ENCODE data around the gene USP36. TPM values are rescaled to one million over a fixed set of nuclear protein-coding genes. Genes with fewer than 3 reads are reported as not detected.

USP36 gene
- total RNA-seq, 1 experiment from 2014 or later = 79.5 TPM

- BruUV-seq (replicated peaks) = no TSS peak
- H3K4me3 Mint-ChIP-seq (ENCODE audit: low read depth, unreplicated experiment) = peak overlapping the region; percentile 89
- TF ChIP-seq CTCF (IDR thresholded peaks at IDR 0.05; ENCODE audit: unreplicated experiment) = no peak
- no peak for DNase-seq
- CTCF ChIA-PET = no interaction called here
- peak overlapping the region; percentile 91 for H3K27ac Mint-ChIP-seq (ENCODE audit: unreplicated experiment)
- H3K4me1 Mint-ChIP-seq (ENCODE audit: low read depth, unreplicated experiment) = peaks cover 31% of the 10 kb centered on the region
- H3K36me3 Mint-ChIP-seq (ENCODE audit: insufficient read depth, unreplicated experiment) = peaks cover 68% of the 10 kb centered on the region
- no peaks in the 10 kb centered on the region for H3K27me3 Mint-ChIP-seq (ENCODE audit: unreplicated experiment)
- no peaks in the 10 kb centered on the region for H3K9me3 Mint-ChIP-seq (ENCODE audit: low read depth, unreplicated experiment)
- intact Hi-C loops (cut with micrococcal nuclease; ENCODE audit: unreplicated experiment) = no loop called here
These were observed 159 bp downstream of the USP36 start for GRCh38 chr17:78840530-78840779.

GRCh38 chr17:78839762-78840529, 668 bp downstream of the USP36 start:
- Mint-ChIP-seq H3K4me3 (ENCODE audit: low read depth, unreplicated experiment) (peak overlapping the region; percentile 89), H3K27ac (ENCODE audit: unreplicated experiment) (peak overlapping the region; percentile 92), H3K27me3 (ENCODE audit: unreplicated experiment) (no peaks in the 10 kb centered on the region), H3K36me3 (ENCODE audit: insufficient read depth, unreplicated experiment) (peaks cover 69% of the 10 kb centered on the region), H3K4me1 (ENCODE audit: low read depth, unreplicated experiment) (peaks cover 31% of the 10 kb centered on the region), H3K9me3 (ENCODE audit: low read depth, unreplicated experiment) (no peaks in the 10 kb centered on the region)
- TF ChIP-seq CTCF (IDR thresholded peaks at IDR 0.05; ENCODE audit: unreplicated experiment) = no peak
- intact Hi-C loops (cut with micrococcal nuclease; ENCODE audit: unreplicated experiment) = no loop called here
- CTCF ChIA-PET = no interaction called here
- DNase-seq = peak; percentile 43
- no TSS peak for BruUV-seq (replicated peaks)

- no peaks in the 10 kb centered on the region for H3K27me3 Mint-ChIP-seq (ENCODE audit: unreplicated experiment)
- peak overlapping the region; percentile 89 for H3K4me3 Mint-ChIP-seq (ENCODE audit: low read depth, unreplicated experiment)
- H3K4me1 Mint-ChIP-seq (ENCODE audit: low read depth, unreplicated experiment) = peaks cover 25% of the 10 kb centered on the region
- DNase-seq = no peak
- CTCF ChIA-PET = no interaction called here
- H3K9me3 Mint-ChIP-seq (ENCODE audit: low read depth, unreplicated experiment) = no peaks in the 10 kb centered on the region
- TSS peak; percentile 20 for BruUV-seq (replicated peaks)
- intact Hi-C loops (cut with micrococcal nuclease; ENCODE audit: unreplicated experiment) = no loop called here
- H3K27ac Mint-ChIP-seq (ENCODE audit: unreplicated experiment) = peak overlapping the region; percentile 92
- no peak for TF ChIP-seq CTCF (IDR thresholded peaks at IDR 0.05; ENCODE audit: unreplicated experiment)
- peaks cover 63% of the 10 kb centered on the region for H3K36me3 Mint-ChIP-seq (ENCODE audit: insufficient read depth, unreplicated experiment)
These were observed 1.3 kb downstream of the USP36 start for GRCh38 chr17:78839235-78839761.

- H3K4me3 Mint-ChIP-seq (ENCODE audit: low read depth, unreplicated experiment) = peak overlapping the region; percentile 89
- H3K4me1 Mint-ChIP-seq (ENCODE audit: low read depth, unreplicated experiment) = peaks cover 21% of the 10 kb centered on the region
- DNase-seq = no peak
- peak overlapping the region; percentile 92 for H3K27ac Mint-ChIP-seq (ENCODE audit: unreplicated experiment)
- intact Hi-C loops (cut with micrococcal nuclease; ENCODE audit: unreplicated experiment) = no loop called here
- peaks cover 59% of the 10 kb centered on the region for H3K36me3 Mint-ChIP-seq (ENCODE audit: insufficient read depth, unreplicated experiment)
- H3K27me3 Mint-ChIP-seq (ENCODE audit: unreplicated experiment) = no peaks in the 10 kb centered on the region
- H3K9me3 Mint-ChIP-seq (ENCODE audit: low read depth, unreplicated experiment) = no peaks in the 10 kb centered on the region
- TF ChIP-seq CTCF (IDR thresholded peaks at IDR 0.05; ENCODE audit: unreplicated experiment) = no peak
- CTCF ChIA-PET = no interaction called here
- BruUV-seq (replicated peaks) = no TSS peak
These were observed 2.0 kb downstream of the USP36 start for GRCh38 chr17:78838574-78839005.

Measured in Calu3 (cell line).